HG02759 (cell line): Measurements from ENCODE around the gene CNTN1.

Experiments
- ATAC-seq: cut with Tn5 transposase; IDR thresholded peaks from one replicate; pipeline ENCODE4 v1.9.1; 2021; ENCODE audit warnings: mild to moderate bottlenecking, moderate library complexity; ENCODE audit not compliant: unreplicated experiment

CNTN1 gene

GRCh38 chr12:40833818-40834217, 141.6 kb downstream of the CNTN1 start:
- no peak for ATAC-seq

- ATAC-seq: no peak
Observed at GRCh38 chr12:40834321-40834720, 142.1 kb downstream of the CNTN1 start.

GRCh38 chr12:40837891-40838429, 145.7 kb downstream of the CNTN1 start:
- ATAC-seq: no peak

- no peak for ATAC-seq
Observed at GRCh38 chr12:40843495-40843894, 151.3 kb downstream of the CNTN1 start.

GRCh38 chr12:40853221-40853620, 161.0 kb downstream of the CNTN1 start:
- ATAC-seq: no peak

GRCh38 chr12:40854604-40855003, 162.4 kb downstream of the CNTN1 start:
- no peak for ATAC-seq

GRCh38 chr12:40864891-40865290, 172.7 kb downstream of the CNTN1 start:
- ATAC-seq: no peak

- no peak for ATAC-seq
Observed at GRCh38 chr12:40870981-40871380, 178.7 kb downstream of the CNTN1 start.

- no peak for ATAC-seq
Observed at GRCh38 chr12:40874868-40875267, 182.6 kb downstream of the CNTN1 start.

- no peak for ATAC-seq
Observed at GRCh38 chr12:40889329-40889728, 197.1 kb downstream of the CNTN1 start.

GRCh38 chr12:40892528-40892927, 200.3 kb downstream of the CNTN1 start:
- ATAC-seq: no peak

- no peak for ATAC-seq
Observed at GRCh38 chr12:40898505-40898904, 206.3 kb downstream of the CNTN1 start.

- ATAC-seq: no peak
Observed at GRCh38 chr12:40903040-40903439, 210.8 kb downstream of the CNTN1 start.

- peak; percentile 95 for ATAC-seq
Observed at GRCh38 chr12:40907115-40907527, 214.9 kb downstream of the CNTN1 start.

- ATAC-seq: no peak
Observed at GRCh38 chr12:40911676-40912075, 219.4 kb downstream of the CNTN1 start.

- ATAC-seq: no peak
Observed at GRCh38 chr12:40915172-40915571, 222.9 kb downstream of the CNTN1 start.

- ATAC-seq: no peak
Observed at GRCh38 chr12:40917561-40917960, 225.3 kb downstream of the CNTN1 start.

- no peak for ATAC-seq
Observed at GRCh38 chr12:40921563-40922163, 229.4 kb downstream of the CNTN1 start.

- no peak for ATAC-seq
Observed at GRCh38 chr12:40937891-40938290, 245.7 kb downstream of the CNTN1 start.

GRCh38 chr12:40942326-40942725, 250.1 kb downstream of the CNTN1 start:
- no peak for ATAC-seq

GRCh38 chr12:40945772-40946171, 253.5 kb downstream of the CNTN1 start:
- no peak for ATAC-seq

GRCh38 chr12:40946612-40947194, 254.5 kb downstream of the CNTN1 start:
- ATAC-seq: no peak

GRCh38 chr12:40947797-40948196, 255.6 kb downstream of the CNTN1 start:
- ATAC-seq: no peak
